ENCODE data around the gene SMYD5. TPM values are rescaled to one million over a fixed set of nuclear protein-coding genes. Genes with fewer than 3 reads are reported as not detected.
"Not testable (repeated sequence)": the region's sequence is repeated elsewhere in the genome, so short reads cannot be mapped to it uniquely, and the experiment has no call there.

SMYD5 gene
- total RNA-seq, 1 donor from 2014 or later: 12.9 TPM

DNA sequence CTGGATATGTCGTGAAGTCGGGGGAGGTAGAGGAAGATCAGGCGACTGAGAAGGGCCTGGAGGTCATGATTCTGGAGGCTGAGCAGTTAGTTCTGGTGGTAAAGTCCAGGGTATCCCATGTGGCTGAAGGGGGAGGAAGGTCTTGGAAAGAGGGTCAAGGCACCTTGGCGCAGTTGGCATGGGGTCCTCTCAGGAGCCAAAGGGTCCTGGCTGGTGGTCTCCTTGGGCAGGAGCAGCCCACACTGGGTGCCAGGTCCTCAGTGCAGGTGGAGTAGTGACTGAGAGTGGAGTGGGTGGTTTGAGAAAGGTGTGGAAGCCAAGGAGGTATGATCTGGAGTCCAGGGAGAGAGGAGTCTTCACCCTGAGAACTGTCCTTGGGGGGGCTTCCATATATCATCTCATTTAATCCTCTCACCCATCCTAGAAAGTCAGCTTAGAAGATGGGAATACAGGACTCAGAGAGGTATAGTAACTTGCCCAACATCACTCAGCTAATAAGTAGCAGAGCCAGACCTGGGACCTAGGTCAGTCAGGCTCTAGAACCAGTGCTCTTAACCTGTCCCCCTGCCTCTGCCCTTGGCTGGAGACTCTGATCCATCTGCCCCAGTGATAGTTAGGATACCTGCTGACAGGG, 45.8 kb downstream of the SMYD5 start:
- no peak for DNase-seq (ENCODE audit: low spot score)

DNA sequence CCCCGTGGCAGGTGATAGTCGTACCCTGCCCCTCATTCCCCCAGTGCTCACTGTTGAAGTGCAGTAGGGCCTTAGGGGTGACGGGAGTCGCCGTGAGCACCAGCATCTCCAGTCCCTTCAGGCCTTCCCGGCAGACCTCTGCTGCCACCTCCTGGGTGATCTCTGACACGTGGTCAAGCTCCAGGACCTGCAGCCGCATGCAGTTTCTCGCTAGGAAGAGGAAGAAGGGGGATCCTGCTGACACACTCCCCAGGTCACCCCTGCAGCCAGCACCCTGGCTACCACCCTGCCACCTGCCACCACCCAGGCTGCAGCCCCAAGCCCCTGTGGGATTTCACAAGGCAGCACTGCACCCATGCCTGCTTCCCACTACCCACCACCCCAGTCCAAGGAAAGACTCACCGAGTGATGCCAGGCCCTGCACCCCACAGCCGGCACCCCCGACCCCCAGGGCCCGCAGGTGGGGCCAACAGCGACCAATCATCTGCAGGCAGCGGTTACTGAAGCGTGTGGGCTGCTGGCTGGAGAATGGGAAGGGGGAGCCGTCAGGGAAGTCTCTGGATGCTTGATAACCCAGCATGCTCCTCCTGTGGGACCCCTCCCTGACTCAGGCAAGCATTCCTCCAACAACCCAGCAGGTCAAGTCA, 46.4 kb downstream of the SMYD5 start:
- no peak for DNase-seq (ENCODE audit: low spot score)

DNA sequence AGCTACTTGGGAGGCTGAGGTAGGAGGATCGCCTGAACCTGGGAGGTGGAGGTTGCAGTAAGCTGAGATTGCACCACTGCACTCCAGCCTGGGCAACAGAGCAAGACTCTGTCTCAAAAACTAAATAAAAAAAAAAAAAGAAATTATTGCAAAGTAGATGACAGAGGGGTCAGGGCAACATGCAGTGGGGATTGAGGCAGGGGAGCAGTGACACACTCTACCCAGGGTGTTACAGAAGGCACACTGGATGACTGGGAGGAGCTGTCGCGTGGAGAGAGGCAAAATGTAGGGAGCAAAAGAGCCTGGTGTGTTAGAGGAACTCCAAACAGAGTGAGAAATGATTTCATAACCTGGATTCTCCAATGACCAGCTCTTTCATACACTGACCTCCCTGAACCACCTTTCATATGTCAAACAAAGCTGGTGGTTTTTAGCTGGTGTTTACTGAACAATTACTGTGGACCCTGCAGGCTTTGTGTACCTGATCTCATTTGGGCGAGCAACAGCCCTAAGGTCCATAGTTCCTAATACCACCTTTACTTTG, 48.1 kb downstream of the SMYD5 start:
- no peak for DNase-seq (ENCODE audit: low spot score)

GRCh38 chr2:73262691-73263429, 48.8 kb downstream of the SMYD5 start:
- DNase-seq (ENCODE audit: low spot score): not testable (repeated sequence)

- DNase-seq (ENCODE audit: low spot score): no peak
Measured at GRCh38 chr2:73263540-73264331, 49.7 kb downstream of the SMYD5 start.

DNA sequence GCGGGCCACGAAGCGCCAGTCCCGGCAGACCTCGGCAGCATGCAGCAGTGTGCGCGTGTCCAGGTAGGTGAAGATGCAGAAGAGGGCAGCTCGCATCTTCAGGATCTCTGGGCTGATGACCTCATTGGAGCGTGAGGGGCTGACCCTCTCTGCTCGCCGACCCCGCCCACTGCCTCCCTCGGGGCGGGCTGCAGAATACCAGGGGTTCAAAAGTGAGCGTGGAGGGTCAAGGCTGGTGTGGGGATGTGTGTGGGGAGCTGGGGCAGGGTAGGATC, 50.2 kb downstream of the SMYD5 start:
- DNase-seq (ENCODE audit: low spot score): no peak

GRCh38 chr2:73264783-73265182, 50.7 kb downstream of the SMYD5 start:
- no peak for DNase-seq (ENCODE audit: low spot score)

DNA sequence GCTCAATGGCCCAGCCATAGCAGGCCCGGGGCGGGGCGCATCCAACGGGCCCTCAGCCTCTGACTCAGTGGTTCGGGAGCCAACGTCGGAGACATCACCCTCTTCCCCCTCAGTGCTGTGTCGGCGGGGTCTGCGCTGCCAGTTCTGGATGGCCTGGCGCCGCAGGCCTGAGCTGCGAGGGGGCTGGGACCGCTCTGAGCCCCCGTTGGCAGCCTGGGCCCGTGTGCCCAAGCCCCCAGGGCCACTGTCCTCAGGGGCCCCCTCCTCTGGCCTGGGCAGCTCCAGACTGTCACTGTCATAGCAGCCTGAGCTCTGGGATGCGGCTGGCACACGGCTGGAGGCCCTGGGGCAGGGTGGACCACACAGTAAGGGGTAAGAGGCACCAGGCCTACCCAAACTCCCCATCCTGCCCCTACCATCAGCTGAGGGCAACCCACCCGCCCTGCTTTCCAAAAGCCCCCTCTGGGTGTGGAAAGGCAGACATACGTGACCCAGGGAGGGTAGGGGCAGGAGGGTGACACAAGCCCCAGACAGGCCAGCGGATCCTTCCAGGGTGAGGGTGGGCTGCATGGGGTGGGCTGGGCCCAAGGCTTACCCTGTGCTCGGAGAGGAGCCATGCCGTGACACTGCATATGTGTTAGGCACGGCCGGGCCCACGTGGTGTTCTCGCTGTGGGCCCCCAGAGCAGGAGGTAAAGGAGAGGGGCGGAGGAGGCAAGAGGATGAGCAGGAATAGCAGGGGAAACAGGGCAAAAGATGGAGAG, 51.4 kb downstream of the SMYD5 start:
- no peak for DNase-seq (ENCODE audit: low spot score)

DNA sequence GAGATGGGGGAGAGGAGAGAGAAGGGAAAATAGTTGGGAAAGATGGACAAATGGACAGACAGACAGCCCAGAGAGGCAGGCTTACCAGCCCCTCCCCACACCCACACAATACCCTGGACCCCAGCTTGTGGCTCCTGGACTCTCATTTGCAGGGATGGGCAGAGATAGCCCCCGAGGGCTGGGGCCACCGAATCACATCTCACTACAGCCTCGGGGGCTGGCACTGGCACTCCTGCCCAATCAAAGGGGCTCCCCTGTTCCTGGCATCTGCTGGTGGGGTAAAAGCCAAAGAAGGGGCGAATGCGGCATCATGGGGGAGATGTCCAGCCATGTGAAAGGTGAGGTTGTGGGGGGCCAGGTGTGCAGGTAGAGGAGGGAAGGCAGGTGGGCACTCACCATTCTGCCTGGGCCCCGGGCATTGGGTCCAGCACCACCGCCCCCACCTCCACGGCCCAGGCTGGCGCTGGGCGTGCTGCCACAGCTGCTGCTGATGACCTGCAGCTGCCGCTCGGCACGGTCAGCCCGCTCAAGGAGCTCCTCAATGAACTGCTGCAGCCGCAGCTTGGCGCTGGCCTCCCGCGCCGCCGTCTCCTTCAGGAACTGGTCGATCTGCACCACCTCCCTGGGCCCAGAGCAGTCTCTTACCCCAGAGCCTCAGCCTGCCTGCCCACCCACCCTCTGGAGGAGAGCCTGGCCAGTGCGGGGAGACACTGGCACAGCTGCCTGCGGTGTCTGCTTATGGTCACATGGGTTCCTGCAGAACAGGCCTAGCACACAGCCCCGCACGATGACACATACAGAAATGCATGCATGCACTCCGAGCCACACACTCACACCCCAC, 52.2 kb downstream of the SMYD5 start:
- DNase-seq (ENCODE audit: low spot score): no peak

DNA sequence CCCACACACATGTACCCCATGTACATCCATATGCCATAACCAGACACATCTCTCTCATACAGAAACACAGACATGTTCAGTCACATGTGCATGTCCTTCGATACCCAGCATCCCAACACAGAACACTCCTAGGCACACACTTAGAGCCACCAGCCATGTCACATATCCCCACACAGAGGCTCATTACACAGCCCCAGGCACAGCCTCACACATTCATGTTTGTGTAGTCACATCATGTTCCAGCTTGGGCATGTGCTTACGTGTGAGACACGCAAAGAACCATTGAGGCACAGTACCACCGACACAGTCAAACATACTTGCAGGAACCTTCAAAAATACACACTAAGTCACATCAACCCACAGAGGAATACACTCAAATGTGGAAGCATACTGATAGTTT, 53.0 kb downstream of the SMYD5 start:
- no peak for DNase-seq (ENCODE audit: low spot score)

DNA sequence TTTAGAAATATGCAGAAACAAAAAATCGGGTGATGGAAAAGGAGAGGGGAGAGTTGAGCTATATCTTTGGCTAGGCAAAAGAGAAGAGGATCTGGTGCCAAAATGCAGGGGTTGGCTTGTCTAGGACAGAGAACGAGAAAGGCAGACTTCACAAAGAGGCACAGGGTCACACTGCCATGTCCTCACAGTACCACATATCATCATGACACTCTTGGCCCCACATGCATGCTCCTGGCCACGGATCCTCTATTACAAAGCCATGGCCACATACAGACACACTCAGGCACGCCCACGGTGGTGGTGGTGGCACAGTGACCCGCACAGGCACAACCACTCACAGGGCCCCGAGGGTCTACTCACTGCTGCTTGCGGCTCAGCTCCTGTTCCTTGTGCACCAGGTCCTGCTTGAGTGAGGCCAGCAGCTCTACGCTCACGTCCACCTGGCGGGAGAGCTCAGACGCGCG, 54.4 kb downstream of the SMYD5 start:
- DNase-seq (ENCODE audit: low spot score): no peak

- peak; percentile 77 for DNase-seq (ENCODE audit: low spot score)
Measured at GRCh38 chr2:73268830-73269685, 55.0 kb downstream of the SMYD5 start.

DNA sequence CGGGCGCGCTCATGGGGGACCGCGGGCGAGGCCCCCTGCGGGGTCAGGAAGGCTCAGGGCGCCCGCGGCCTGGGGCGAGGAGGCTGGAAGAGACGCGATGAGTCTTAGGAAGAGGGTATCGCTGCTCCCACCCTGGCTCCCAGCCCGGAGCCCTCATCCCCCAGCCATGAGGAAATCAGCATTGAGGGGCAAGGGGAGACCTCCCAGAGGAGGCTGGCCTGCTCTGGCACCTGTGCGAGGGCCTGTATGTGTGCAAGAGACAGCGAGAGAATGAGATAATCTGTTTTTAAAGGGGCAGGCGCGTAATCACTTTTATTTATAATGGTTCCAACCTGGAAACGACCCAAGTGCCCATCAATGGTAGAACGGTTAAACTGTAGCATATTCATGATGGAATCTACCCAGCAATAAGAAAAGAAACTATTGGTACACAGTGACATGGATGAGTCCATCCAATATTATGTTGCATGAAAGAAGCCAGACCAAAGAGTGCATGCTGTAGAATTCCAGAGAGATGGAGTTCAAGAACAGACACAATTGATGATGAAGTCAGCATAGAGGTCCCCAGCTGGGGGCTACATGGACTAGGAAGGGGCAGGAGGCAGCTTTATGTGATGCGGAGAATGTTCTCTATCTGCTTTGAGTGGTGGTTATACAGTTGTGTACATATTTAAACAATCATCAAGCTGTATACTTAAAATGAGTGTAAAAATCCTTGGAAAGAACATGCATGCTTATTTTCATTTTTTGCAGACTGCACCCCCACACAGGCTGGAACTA, 55.8 kb downstream of the SMYD5 start:
- DNase-seq (ENCODE audit: low spot score): no peak

DNA sequence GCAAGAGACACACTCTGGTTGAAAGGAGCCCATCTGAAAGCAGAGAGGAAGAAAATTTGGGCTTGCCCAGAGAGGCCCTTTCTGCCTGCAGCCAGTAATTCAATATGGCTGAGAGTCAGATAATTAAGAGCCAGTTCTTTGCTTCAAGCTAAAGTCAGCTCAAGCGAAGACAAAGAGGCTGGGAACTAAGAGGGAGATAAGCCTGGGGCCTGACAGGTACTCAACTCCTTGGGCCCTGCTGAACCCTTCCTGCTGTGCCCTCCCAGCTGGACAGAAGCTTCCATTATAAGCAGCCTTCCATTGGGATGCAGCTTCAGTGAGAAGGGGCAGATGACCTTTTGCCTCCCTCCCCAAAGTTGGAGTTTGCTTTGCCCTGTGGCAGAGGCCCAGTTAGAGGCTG, 58.2 kb downstream of the SMYD5 start:
- no peak for DNase-seq (ENCODE audit: low spot score)
